GM23248 (cell line): ENCODE results near the gene AXIN1.

Source experiments
- EZH2 ChIP-seq: fragments of 200-600 bp; sonication (generic); IDR thresholded peaks from 2 replicates; pipeline ENCODE4 v1.6.1; 2018; ENCODE audit warnings: antibody characterized with exemption, mild to moderate bottlenecking; ENCODE audit not compliant: insufficient read depth, poor library complexity, severe bottlenecking
- EZH2phosphoT487 ChIP-seq: fragments of 200-600 bp; sonication (generic); IDR thresholded peaks from 2 replicates; pipeline ENCODE4 v1.6.1; 2018; ENCODE audit warnings: antibody characterized with exemption, moderate library complexity, mild to moderate bottlenecking, low read depth; ENCODE audit not compliant: insufficient read depth

GRCh38 chr16:252366-253337 lies 99.9 kb downstream of the AXIN1 start:
- TF ChIP-seq EZH2 (no peak), EZH2phosphoT487 (no peak)
